PC-3 (cell line): ENCODE results near the gene CCDC24. TPM values are rescaled to one million over a fixed set of nuclear protein-coding genes. Genes with fewer than 3 reads are reported as not detected.

Experiments
- ATAC-seq: fragments of 200-7000 bp; cut with Tn5 transposase; 2 replicates; pipeline ENCODE4 v1.9.1; 2020; ENCODE audit warnings: mild to moderate bottlenecking, moderate library complexity
- BruUV-seq: library from RNA; stranded (reverse); fragments of 400-500 nt; replicated peaks from 2 replicates; lab custom pipeline; 2021; lab: Mats Ljungman, UMichigan
- CTCF ChIA-PET: fragments of 300-600 bp; sonication (Branson Sonifier 250); formaldehyde crosslinking; loops from one replicate; lab custom pipeline; 2022; ENCODE audit warnings: antibody characterized with exemption; lab: Charles Lee
- POLR2A ChIA-PET: fragments of 300-600 bp; sonication (Branson Sonifier 250); formaldehyde crosslinking; loops from one replicate; lab custom pipeline; 2022; ENCODE audit warnings: antibody characterized with exemption; ENCODE audit not compliant: unreplicated experiment; lab: Charles Lee
- DNase-seq: peaks from one replicate; pipeline ENCODE4 v3.0.0-alpha.2; 2015
- H2AFZ ChIP-seq: fragments of 300-600 bp; sonication (generic); 2 replicates; pipeline ENCODE4 v1.6.0; 2016; ENCODE audit warnings: antibody characterized with exemption, low read length
- H3F3A ChIP-seq: fragments of 300-600 bp; sonication (generic); one replicate; pipeline ENCODE4 v1.6.0; 2017; ENCODE audit warnings: antibody characterized with exemption, low read length, control low read depth, mild to moderate bottlenecking; ENCODE audit not compliant: unreplicated experiment
- H3K27ac ChIP-seq: fragments of 300-600 bp; sonication (generic); 2 replicates; pipeline ENCODE4 v1.5.1; 2016; ENCODE audit warnings: mild to moderate bottlenecking, low read length
- H3K27me3 ChIP-seq: fragments of 300-600 bp; sonication (generic); 2 replicates; pipeline ENCODE4 v1.6.1; 2016; ENCODE audit warnings: low read length, mixed read lengths
- H3K36me3 ChIP-seq: fragments of 300-600 bp; sonication (generic); 2 replicates; pipeline ENCODE4 v1.6.1; 2016; ENCODE audit warnings: low read depth, mixed run types, low read length, mixed read lengths
- H3K4me1 ChIP-seq: fragments of 300-600 bp; sonication (generic); 2 replicates; pipeline ENCODE4 v1.5.1; 2016; ENCODE audit warnings: low read length; ENCODE audit not compliant: insufficient read depth
- H3K4me2 ChIP-seq: fragments of 300-600 bp; sonication (generic); 2 replicates; pipeline ENCODE4 v1.6.0; 2016; ENCODE audit warnings: low read length
- H3K4me3 ChIP-seq: fragments of 300-600 bp; sonication (generic); 2 replicates; pipeline ENCODE4 v1.5.1; 2016; ENCODE audit warnings: mild to moderate bottlenecking, low read length, mixed read lengths
- H3K79me2 ChIP-seq: fragments of 300-600 bp; sonication (generic); 2 replicates; pipeline ENCODE4 v1.6.1; 2017; ENCODE audit warnings: low read length, mixed read lengths
- H3K9ac ChIP-seq: fragments of 300-600 bp; sonication (generic); 2 replicates; pipeline ENCODE4 v1.6.0; 2016; ENCODE audit warnings: mild to moderate bottlenecking, low read length
- H3K9me2 ChIP-seq: fragments of 300-600 bp; sonication (generic); replicated peaks from 2 replicates; pipeline ENCODE4 v1.6.1; 2016; ENCODE audit warnings: mixed run types, low read length, mixed read lengths
- H3K9me3 ChIP-seq: fragments of 300-600 bp; sonication (generic); 2 replicates; pipeline ENCODE4 v1.6.1; 2016; ENCODE audit warnings: low read length, mixed read lengths
- H4K20me1 ChIP-seq: fragments of 300-600 bp; sonication (generic); 2 replicates; pipeline ENCODE4 v1.6.1; 2016; ENCODE audit warnings: low read length, mixed read lengths
- EZH2 ChIP-seq: fragments of 300-600 bp; sonication (generic); IDR thresholded peaks from one replicate; pipeline ENCODE4 v1.6.1; 2017; ENCODE audit warnings: antibody characterized with exemption, mild to moderate bottlenecking, low read length; ENCODE audit not compliant: unreplicated experiment
- EZH2phosphoT487 ChIP-seq: fragments of 300-600 bp; sonication (generic); IDR thresholded peaks from 2 replicates; pipeline ENCODE4 v1.6.1; 2018; ENCODE audit warnings: mild to moderate bottlenecking, antibody characterized with exemption, low read length, borderline replicate concordance
- intact Hi-C: fragments of 100-400 bp; cut with micrococcal nuclease; formaldehyde crosslinking; loops from 2 replicates; pipeline ENCODE4 v1.9.0; 2023
- total RNA-seq: library from RNA; depleted of rRNA; stranded (reverse); fragments of >200 nt; gene quantifications from 2 replicates; pipeline ENCODE4 v1.2.3, GENCODE V29; 2014
- TF ChIP-seq, protein P1 (sequence below): fragments of 300-600 bp; sonication (generic); conservative IDR thresholded peaks from 2 replicates; pipeline ENCODE4 v1.5.1; 2017; ENCODE audit warnings: antibody characterized with exemption, low read depth, mild to moderate bottlenecking, low read length

CCDC24 gene
- total RNA-seq, 1 experiment from 2014 or later, result 10.1 TPM

DNA sequence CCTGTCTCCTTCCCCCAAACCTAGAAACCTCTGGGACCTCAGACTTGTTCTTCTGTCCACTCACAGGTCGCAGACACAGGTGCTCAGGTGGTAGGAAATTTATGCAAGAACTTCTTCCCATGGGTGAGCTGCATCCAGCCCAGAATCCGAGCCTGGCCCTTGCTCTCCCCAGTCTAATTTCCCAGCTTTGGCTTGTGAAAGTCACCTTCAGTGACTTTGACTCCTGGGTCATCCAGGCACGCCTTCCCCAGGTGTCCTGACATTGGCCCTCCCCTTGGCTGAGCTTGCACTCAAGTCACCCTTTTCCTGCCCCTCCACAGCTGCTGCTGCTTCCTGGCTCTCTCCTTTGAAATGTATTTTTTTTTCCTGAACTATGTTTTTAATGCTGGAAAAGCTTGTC is 38.0 kb upstream of the CCDC24 start:
- Histone ChIP-seq H3K4me1 (peaks cover 14% of the 10 kb centered on the region), H4K20me1 (no peaks in the 10 kb centered on the region), H3K27ac (no peak overlapping the region), H2AFZ (no peak overlapping the region), H3K9ac (no peak overlapping the region), H3K9me3 (no peaks in the 10 kb centered on the region), H3K4me3 (no peak overlapping the region), H3K36me3 (peaks cover 15% of the 10 kb centered on the region), H3K27me3 (no peaks in the 10 kb centered on the region), H3K4me2 (no peak overlapping the region), H3K79me2 (peaks cover 64% of the 10 kb centered on the region), H3F3A (no peaks in the 10 kb centered on the region), H3K9me2 (no peaks in the 10 kb centered on the region)
- CTCF ChIA-PET, result no interaction called here
- no TSS peak for BruUV-seq
- POLR2A ChIA-PET, result interaction anchor here (0.6 kb wide), 1 partner anchor 385 kb away, joined by 6 read pairs; no protein-coding TSS in a partner anchor
- intact Hi-C loops, result no loop called here
- DNase-seq, result no peak
- ATAC-seq, result no peak
- no peak for TF ChIP-seq EZH2phosphoT487
- no peak for TF ChIP-seq EZH2
- TF ChIP-seq, protein P1, sequence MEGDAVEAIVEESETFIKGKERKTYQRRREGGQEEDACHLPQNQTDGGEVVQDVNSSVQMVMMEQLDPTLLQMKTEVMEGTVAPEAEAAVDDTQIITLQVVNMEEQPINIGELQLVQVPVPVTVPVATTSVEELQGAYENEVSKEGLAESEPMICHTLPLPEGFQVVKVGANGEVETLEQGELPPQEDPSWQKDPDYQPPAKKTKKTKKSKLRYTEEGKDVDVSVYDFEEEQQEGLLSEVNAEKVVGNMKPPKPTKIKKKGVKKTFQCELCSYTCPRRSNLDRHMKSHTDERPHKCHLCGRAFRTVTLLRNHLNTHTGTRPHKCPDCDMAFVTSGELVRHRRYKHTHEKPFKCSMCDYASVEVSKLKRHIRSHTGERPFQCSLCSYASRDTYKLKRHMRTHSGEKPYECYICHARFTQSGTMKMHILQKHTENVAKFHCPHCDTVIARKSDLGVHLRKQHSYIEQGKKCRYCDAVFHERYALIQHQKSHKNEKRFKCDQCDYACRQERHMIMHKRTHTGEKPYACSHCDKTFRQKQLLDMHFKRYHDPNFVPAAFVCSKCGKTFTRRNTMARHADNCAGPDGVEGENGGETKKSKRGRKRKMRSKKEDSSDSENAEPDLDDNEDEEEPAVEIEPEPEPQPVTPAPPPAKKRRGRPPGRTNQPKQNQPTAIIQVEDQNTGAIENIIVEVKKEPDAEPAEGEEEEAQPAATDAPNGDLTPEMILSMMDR, result no peak

DNA sequence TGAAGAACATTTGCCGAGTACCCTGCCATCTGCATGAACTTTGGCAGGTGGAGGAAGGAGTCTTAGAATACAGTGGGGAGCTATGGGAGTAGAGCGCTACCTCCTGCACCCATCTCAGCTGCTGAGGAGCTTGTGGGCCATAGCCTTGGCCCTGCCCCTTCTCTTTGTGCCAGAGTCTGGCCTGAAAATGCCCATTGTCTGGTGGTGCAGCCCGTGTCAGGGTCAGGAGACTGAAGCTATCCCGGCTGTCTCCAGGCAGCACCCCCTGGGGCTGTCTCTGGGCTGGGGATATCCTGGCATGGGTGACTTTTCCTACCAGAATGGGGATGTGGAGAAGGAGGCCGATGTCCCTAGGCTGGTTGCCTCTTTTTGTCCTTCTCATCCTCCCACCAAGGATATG is 37.4 kb upstream of the CCDC24 start:
- Histone ChIP-seq H3K4me2 (no peak overlapping the region), H3K9ac (no peak overlapping the region), H3K9me2 (no peaks in the 10 kb centered on the region), H3K4me3 (no peak overlapping the region), H3K27ac (no peak overlapping the region), H3K36me3 (peaks cover 15% of the 10 kb centered on the region), H3K27me3 (no peaks in the 10 kb centered on the region), H4K20me1 (no peaks in the 10 kb centered on the region), H2AFZ (no peak overlapping the region), H3F3A (no peaks in the 10 kb centered on the region), H3K79me2 (peaks cover 57% of the 10 kb centered on the region), H3K4me1 (peaks cover 10% of the 10 kb centered on the region), H3K9me3 (no peaks in the 10 kb centered on the region)
- ChIA-PET CTCF (no interaction called here), POLR2A (no interaction called here)
- no peak for DNase-seq
- BruUV-seq, result no TSS peak
- ATAC-seq, result no peak
- intact Hi-C loops, result no loop called here
- TF ChIP-seq EZH2 (no peak), EZH2phosphoT487 (no peak)
- TF ChIP-seq, protein P1, result no peak

DNA sequence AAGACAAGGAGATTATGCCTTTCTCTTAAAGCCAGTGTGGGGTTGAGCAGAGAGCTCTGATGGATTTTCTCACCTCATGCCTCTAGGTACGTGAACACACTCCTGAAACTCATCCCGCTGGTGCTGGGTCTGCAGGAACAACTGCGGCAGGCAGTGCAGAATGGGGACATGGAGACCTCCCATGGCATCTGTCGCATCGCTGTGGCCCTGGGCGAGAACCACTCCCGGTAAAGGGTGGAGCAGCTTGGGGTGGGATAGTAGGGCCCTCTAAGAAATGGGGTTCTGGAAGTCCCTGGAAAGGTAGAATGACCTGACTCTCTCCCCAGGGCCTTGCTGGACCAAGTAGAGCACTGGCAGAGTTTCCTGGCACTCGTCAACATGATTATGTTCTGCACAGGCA is 35.2 kb upstream of the CCDC24 start:
- TF ChIP-seq EZH2 (no peak), EZH2phosphoT487 (no peak)
- TF ChIP-seq, protein P1, result no peak
- no peak for ATAC-seq
- POLR2A ChIA-PET, result no interaction called here

More for the DNA sequence above, 35.2 kb upstream of the CCDC24 start:
- H3K9me3 ChIP-seq, result no peaks in the 10 kb centered on the region
- H3K27me3 ChIP-seq, result no peaks in the 10 kb centered on the region
- H3K9me2 ChIP-seq, result no peaks in the 10 kb centered on the region
- CTCF ChIA-PET, result no interaction called here
- no peaks in the 10 kb centered on the region for H4K20me1 ChIP-seq
- H3K36me3 ChIP-seq, result peaks cover 8% of the 10 kb centered on the region; the same call in 1 of the 2 replicates
- H3F3A ChIP-seq, result no peaks in the 10 kb centered on the region
- no peak overlapping the region for H3K4me3 ChIP-seq
- no peak overlapping the region for H2AFZ ChIP-seq
- DNase-seq, result no peak
- intact Hi-C loops, result no loop called here
- no peak overlapping the region for H3K4me2 ChIP-seq
- H3K4me1 ChIP-seq, result peaks cover 8% of the 10 kb centered on the region
- no peak overlapping the region for H3K9ac ChIP-seq
- H3K79me2 ChIP-seq, result peaks cover 36% of the 10 kb centered on the region
- H3K27ac ChIP-seq, result no peak overlapping the region
- BruUV-seq, result no TSS peak
